Measurements from ENCODE around the gene ENO4. TPM values are rescaled to one million over a fixed set of nuclear protein-coding genes. Genes with fewer than 3 reads are reported as not detected.

Gene ENO4
- total RNA-seq, 1 experiment from 2014 or later, result 0.22 TPM

DNA sequence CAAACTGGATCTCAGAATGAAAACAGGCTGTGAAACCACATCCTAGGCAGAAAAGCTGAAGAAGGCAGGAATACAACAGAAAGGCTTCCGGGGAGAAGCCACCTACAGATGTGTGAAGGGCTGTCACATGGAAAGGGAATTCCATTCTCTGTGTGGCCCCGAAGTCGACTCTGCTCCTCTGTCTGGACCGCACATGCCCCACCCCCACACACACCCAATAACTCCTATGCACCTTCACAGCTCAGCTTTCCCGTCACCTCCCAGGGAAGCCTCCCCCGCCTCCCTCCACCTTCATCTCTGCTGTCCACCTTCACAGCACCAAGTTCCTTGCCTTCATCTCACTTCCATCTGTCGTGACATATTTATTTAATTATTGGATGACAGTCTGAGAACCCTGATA, 23.4 kb upstream of the ENO4 start:
- Histone ChIP-seq H3K9me2 (ENCODE audit: insufficient read depth) (no peaks in the 10 kb centered on the region), H3K4me1 (ENCODE audit: control insufficient read depth in 1 of 2, insufficient read depth in 2 of 2, low read length in 2 of 2) (peaks cover 0 to 11% of the 10 kb centered on the region in 2 experiments; a peak in 2 of 4 replicates), H3K27ac (ENCODE audit: low read depth, low read length) (no peak overlapping the region), H3K79me2 (ENCODE audit: insufficient read depth, low read length) (no peaks in the 10 kb centered on the region), H3K27me3 (ENCODE audit: insufficient read depth, low read length) (no peaks in the 10 kb centered on the region), H3K9ac (ENCODE audit: low read length) (no peak overlapping the region), H3K4me2 (ENCODE audit: low read length) (no peak overlapping the region), H2AFZ (ENCODE audit: low read depth, low read length, poor library complexity, severe bottlenecking) (no peak overlapping the region), H4K20me1 (ENCODE audit: insufficient read depth) (no peaks in the 10 kb centered on the region), H3K4me3 (replicated peaks in 1 of 2; ENCODE audit: low read depth in 1 of 2, low read length in 2 of 2) (no peak overlapping the region), H3K36me3 (ENCODE audit: control insufficient read depth in 1 of 2, insufficient read depth in 2 of 2, low read length in 2 of 2) (0 out of 4 replicates have a peak, but pooled peaks cover 0 to under 1% of the 10 kb centered on the region in 2 experiments), H3K9me3 (ENCODE audit: control insufficient read depth in 1 of 2, insufficient read depth in 1 of 2, low read depth in 1 of 2, low read length in 2 of 2) (peaks cover 0 to 3% of the 10 kb centered on the region in 2 experiments; a peak in 1 of 4 replicates)
- TF ChIP-seq RAD21 (IDR thresholded peaks at IDR 0.05; ENCODE audit: low read depth), result no peak
- TF ChIP-seq EGR1 (IDR thresholded peaks at IDR 0.05; ENCODE audit: low read depth), result no peak
- no peak for TF ChIP-seq YY1 (IDR thresholded peaks at IDR 0.05; ENCODE audit: extremely low read depth, insufficient replicate concordance, low read depth, low read length)
- TF ChIP-seq POLR2AphosphoS5 (IDR thresholded peaks at IDR 0.05; ENCODE audit: low read depth, low read length), result no peak
- TF ChIP-seq TCF7L2 (IDR thresholded peaks at IDR 0.05; ENCODE audit: borderline replicate concordance, extremely low read depth, insufficient read depth, insufficient read length), result no peak
- no peak for TF ChIP-seq POLR2A (IDR thresholded peaks at IDR 0.05; ENCODE audit: borderline replicate concordance, extremely low read depth, insufficient read depth, insufficient read length)
- TF ChIP-seq SRF (IDR thresholded peaks at IDR 0.05; ENCODE audit: low read depth), result no peak
- no peak for TF ChIP-seq JUND (IDR thresholded peaks at IDR 0.05)
- no peak for TF ChIP-seq CTCF (IDR thresholded peaks at IDR 0.05 in 2 of 3, conservative IDR thresholded peaks at IDR 0.05 in 1 of 3; ENCODE audit: borderline replicate concordance in 1 of 3, insufficient read depth in 1 of 3, low read depth in 2 of 3, low read length in 2 of 3)
- no peak for TF ChIP-seq FOSL1 (IDR thresholded peaks at IDR 0.05; ENCODE audit: low read depth)
- TF ChIP-seq EZH2phosphoT487 (IDR thresholded peaks at IDR 0.05; ENCODE audit: borderline replicate concordance), result no peak
- TF ChIP-seq MAX (IDR thresholded peaks at IDR 0.05), result no peak
- no peak for TF ChIP-seq EZH2 (IDR thresholded peaks at IDR 0.05)
- TF ChIP-seq ATF3 (IDR thresholded peaks at IDR 0.05), result no peak
- no peak for TF ChIP-seq CBX3 (IDR thresholded peaks at IDR 0.05; ENCODE audit: low read depth)
- RAD21 ChIA-PET (ENCODE audit: low non-redundant PET in 1 of 2, low total read pairs in 2 of 2, uncharacterized antibody in 2 of 2, unreplicated experiment in 2 of 2), result no interaction called here
- POLR2A ChIA-PET, result no interaction called here
- no TSS peak for BruUV-seq (replicated peaks)
- CTCF ChIA-PET, result interaction anchor here (0.6 to 1.2 kb wide), 3 partner anchors 13 to 342 kb away, joined by 3 to 5 read pairs (median 3); no protein-coding TSS in a partner anchor
- no peak for ATAC-seq
- no peak for DNase-seq (ENCODE audit: low read depth, low spot score)
- intact Hi-C loops (cut with micrococcal nuclease), result no loop called here

Measured in HCT116 (cell line).